ENCODE data around the gene NAGLU.

Gene NAGLU

DNA sequence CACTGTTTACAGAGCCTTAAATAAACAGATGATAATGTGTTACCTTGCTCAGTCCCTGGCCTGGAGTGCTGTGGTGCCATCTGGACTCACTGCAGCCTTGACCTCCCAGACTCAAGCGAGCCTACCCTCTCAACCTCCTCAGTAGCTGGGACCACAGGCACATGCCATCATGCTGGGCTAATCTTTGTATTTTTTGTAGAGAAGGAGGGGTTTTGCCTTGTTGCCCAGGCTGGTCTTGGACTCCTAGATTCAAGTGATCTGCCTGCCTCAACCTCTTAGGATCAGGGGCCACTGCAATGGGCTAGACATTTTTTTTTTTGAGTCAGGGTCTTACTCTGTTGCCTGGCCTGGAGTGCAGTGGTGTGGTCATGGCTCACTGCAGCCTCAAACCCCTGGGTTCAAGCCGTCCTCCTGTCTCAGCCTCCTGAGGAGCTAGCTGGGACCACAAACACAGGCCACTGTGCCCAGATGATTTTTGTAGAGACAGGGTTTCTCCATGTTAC lies 5.0 kb upstream of the NAGLU start:
- no peak for DNase-seq (ENCODE audit: low spot score)
- peak overlapping the region; percentile 93 for H3K27ac ChIP-seq
- TF ChIP-seq, protein P1, sequence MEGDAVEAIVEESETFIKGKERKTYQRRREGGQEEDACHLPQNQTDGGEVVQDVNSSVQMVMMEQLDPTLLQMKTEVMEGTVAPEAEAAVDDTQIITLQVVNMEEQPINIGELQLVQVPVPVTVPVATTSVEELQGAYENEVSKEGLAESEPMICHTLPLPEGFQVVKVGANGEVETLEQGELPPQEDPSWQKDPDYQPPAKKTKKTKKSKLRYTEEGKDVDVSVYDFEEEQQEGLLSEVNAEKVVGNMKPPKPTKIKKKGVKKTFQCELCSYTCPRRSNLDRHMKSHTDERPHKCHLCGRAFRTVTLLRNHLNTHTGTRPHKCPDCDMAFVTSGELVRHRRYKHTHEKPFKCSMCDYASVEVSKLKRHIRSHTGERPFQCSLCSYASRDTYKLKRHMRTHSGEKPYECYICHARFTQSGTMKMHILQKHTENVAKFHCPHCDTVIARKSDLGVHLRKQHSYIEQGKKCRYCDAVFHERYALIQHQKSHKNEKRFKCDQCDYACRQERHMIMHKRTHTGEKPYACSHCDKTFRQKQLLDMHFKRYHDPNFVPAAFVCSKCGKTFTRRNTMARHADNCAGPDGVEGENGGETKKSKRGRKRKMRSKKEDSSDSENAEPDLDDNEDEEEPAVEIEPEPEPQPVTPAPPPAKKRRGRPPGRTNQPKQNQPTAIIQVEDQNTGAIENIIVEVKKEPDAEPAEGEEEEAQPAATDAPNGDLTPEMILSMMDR (conservative IDR thresholded peaks at IDR 0.05; ENCODE audit: low read depth): no peak
- POLR2A ChIA-PET (ENCODE audit: low non-redundant PET): interaction anchor here (0.6 kb wide), 1 partner anchor 431 kb away, joined by 6 read pairs; no protein-coding TSS in a partner anchor
- CTCF ChIA-PET: interaction anchor here (0.5 to 0.6 kb wide), 3 partner anchors 45 to 194 kb away, joined by 3 to 5 read pairs (median 3); no protein-coding TSS in a partner anchor

DNA sequence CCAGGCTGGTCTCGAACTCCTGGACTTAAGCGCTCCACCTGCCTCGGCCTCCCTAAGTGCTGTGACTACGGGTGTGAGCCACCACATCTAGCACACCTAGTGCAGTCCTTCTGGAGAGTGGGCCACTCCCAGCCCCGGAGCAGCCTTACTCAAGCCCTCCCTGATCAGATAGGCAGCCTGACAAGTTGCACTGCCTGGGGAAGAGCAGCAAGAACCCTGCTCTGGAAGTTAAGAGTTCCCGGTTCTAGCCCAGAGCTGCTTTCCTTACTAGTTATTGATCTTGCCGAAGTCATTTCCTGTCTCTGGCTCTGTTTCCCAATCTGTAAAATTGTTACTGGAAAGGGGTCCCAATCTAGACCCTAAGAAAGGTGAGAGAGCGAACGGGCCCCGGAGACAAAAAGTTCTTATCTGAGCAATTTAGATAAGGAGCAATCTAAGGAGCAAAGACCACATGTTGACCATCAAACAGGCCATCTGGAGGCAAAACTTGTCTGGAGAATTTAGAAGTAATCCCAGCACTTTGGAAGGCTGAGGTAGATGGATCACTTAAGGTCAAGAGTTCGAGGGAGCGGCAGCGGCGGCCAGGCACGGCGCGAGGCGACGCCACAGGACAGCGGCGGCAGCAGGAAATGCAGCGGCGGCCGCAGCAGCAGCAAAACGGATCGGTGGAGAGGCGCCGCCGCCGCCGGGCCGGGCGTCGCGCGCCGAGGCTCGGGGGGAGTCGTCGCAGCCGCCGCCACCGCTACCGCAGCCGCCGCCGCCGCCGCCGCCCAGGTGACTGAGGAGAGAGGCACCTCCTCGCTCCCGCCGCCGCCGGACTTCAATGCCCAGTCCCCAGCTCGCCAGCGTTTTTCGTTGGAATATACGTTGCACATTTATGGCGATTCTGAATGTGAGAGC lies 4.3 kb upstream of the NAGLU start:
- DNase-seq (ENCODE audit: low spot score): no peak
- H3K27ac ChIP-seq: peak overlapping the region; percentile 93

DNA sequence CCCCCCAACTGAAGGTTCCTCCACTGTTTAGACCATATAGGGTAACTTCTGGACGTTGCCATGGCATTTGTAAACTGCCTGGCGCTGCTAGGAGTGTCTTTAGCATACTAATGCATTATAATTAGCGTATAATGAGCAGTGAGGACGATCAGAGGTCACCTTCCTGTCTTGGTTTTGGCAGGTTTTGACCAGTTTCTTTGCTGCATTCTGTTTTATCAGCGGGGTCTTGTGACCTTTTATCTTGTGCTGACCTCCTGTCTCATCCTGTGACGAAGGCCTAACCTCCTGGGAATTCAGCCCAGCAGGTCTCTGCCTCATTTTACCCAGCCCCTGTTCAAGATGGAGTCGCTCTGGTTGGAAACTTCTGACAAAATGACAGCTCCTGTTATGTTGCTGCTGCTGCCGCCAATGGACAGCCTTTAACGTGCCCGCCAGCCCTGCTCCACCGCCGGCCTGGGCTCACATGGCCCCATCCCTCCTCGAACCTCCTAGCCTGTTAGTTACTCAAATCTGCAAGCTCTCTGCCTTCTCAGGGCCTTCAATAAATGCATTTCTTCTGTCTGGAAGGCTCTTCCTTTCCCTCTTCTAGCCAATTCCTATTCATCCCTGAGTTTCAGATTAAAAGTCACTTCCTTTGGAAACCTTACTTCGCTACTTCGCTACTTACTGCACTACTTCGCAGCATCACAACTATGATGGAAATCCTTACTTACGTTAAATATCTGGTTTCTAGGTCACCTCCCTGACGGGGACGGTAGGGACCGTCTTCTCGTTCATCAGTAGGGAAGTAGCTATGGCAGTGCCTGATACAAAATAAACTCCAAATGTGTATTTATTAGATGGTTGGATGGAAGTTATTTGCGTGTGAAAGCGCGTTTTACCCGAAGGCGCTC lies 640 bp upstream of the NAGLU start:
- ChIA-PET POLR2A (ENCODE audit: low non-redundant PET) (no interaction called here), CTCF (interaction anchor here (0.6 to 1.3 kb wide), 4 partner anchors 9 to 112 kb away, joined by 3 read pairs; no protein-coding TSS in a partner anchor)
- no peak for DNase-seq (ENCODE audit: low spot score)
- peak overlapping the region; percentile 91 for H3K27ac ChIP-seq
- TF ChIP-seq, protein P1 (conservative IDR thresholded peaks at IDR 0.05; ENCODE audit: low read depth): no peak

More for the DNA sequence above, 4.3 kb upstream of the NAGLU start:
- CTCF ChIA-PET: interaction anchor here (0.6 kb wide), 1 partner anchor 45 kb away, joined by 3 read pairs; no protein-coding TSS in a partner anchor
- POLR2A ChIA-PET (ENCODE audit: low non-redundant PET): no interaction called here
- TF ChIP-seq, protein P1 (conservative IDR thresholded peaks at IDR 0.05; ENCODE audit: low read depth): peak; percentile 70

DNA sequence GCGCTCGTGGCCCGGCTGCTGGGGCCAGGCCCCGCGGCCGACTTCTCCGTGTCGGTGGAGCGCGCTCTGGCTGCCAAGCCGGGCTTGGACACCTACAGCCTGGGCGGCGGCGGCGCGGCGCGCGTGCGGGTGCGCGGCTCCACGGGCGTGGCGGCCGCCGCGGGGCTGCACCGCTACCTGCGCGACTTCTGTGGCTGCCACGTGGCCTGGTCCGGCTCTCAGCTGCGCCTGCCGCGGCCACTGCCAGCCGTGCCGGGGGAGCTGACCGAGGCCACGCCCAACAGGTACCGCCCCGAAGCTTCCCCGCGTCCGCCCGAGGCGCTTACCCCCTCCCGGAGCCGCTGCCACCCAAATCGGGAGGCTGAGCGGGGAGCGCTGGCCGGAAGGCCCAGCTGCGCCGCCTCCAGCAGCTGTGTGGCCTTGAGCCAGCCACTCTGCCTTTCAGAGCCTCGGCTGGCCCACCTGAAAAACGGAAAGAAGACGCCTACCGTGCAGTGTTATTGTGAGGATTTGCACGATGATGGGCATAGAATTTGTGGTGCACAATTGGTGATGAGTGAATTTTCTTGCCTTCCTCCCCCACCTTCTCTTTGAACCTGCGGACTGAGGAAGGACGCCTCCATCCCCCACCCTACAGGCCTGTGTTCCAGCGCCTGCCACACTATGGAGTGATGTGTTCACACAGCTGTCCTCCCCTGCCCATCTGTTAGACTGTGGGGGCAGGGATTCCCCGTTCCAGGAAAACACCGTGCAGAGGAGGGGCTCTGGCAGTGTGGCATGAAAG lies 523 bp downstream of the NAGLU start:
- H3K27ac ChIP-seq: peak overlapping the region; percentile 91
- POLR2A ChIA-PET (ENCODE audit: low non-redundant PET): interaction anchor here (0.6 to 1.0 kb wide), 4 partner anchors 12 to 1906 kb away, joined by 3 to 7 read pairs (median 5); no protein-coding TSS in a partner anchor
- peak; percentile 85 for DNase-seq (ENCODE audit: low spot score)
- CTCF ChIA-PET: interaction anchor here (0.6 to 1.3 kb wide), 4 partner anchors 10 to 113 kb away, joined by 3 to 4 read pairs (median 3); partner anchors contain the start of gene HSD17B1
- TF ChIP-seq, protein P1 (conservative IDR thresholded peaks at IDR 0.05; ENCODE audit: low read depth): no peak

DNA sequence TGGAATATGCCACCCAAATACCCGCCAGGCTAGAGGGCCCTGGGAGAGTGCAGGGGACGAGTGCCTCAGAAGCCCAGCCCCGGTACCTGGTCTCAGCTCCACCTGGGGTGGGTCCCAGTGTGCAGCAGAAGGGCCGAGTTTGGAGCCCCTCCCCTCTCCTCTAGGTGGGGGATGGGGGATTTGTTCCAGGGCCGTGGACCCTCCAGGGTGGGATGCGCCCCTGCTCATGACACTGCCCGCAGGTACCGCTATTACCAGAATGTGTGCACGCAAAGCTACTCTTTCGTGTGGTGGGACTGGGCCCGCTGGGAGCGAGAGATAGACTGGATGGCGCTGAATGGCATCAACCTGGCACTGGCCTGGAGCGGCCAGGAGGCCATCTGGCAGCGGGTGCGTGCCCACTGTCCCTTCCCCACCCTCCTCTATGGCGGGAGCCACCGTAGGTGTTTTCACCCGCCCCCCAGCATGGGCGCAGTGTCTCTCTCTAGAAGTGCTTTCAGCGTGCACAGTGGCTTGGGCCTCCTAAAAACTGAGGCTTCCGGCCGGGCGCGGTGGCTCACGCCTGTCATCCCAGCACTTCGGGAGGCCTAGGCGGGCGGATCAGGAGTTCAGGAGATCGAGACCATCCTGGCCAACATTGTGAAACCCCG lies 1.2 kb downstream of the NAGLU start:
- H3K27ac ChIP-seq: peak overlapping the region; percentile 91
- CTCF ChIA-PET: no interaction called here
- no peak for DNase-seq (ENCODE audit: low spot score)
- POLR2A ChIA-PET (ENCODE audit: low non-redundant PET): interaction anchor here (0.6 to 1.0 kb wide), 5 partner anchors 12 to 360 kb away, joined by 3 to 9 read pairs (median 4); no protein-coding TSS in a partner anchor
- TF ChIP-seq, protein P1 (conservative IDR thresholded peaks at IDR 0.05; ENCODE audit: low read depth): no peak
